HG03521 (cell line): ENCODE results near the gene CGB8.
"Not testable (repeated sequence)": the region's sequence is repeated elsewhere in the genome, so short reads cannot be mapped to it uniquely, and the experiment has no call there.

Experiments
- ATAC-seq: cut with Tn5 transposase; IDR thresholded peaks from one replicate; pipeline ENCODE4 v1.9.1; 2021; ENCODE audit warnings: mild to moderate bottlenecking, moderate library complexity; ENCODE audit not compliant: unreplicated experiment

CGB8 gene

GRCh38 chr19:49065905-49066512, 17.1 kb upstream of the CGB8 start:
- ATAC-seq: no peak

- ATAC-seq: no peak
These were observed 16.1 kb upstream of the CGB8 start, which contains the start of gene NTF4 for GRCh38 chr19:49064768-49065611. Gene NTF4 (minus strand): TSS chr19:49064818. CDS start chr19:49061997, 2,821 bp downstream.

- ATAC-seq: no peak
These were observed 15.2 kb upstream of the CGB8 start for GRCh38 chr19:49064029-49064629.

GRCh38 chr19:49061445-49061844, 12.5 kb upstream of the CGB8 start:
- no peak for ATAC-seq

GRCh38 chr19:49061000-49061399, 12.1 kb upstream of the CGB8 start:
- no peak for ATAC-seq

- no peak for ATAC-seq
These were observed 10.1 kb upstream of the CGB8 start for GRCh38 chr19:49059053-49059452.

- ATAC-seq: no peak
These were observed 9.7 kb upstream of the CGB8 start for GRCh38 chr19:49058562-49058961.

GRCh38 chr19:49057636-49058234, 8.8 kb upstream of the CGB8 start, which contains the start of gene CGB7:
Gene CGB7 (minus strand): TSS chr19:49057749. CDS start chr19:49055375, 2,374 bp downstream.
- ATAC-seq: no peak

GRCh38 chr19:49056902-49057596, 8.1 kb upstream of the CGB8 start:
- ATAC-seq: not testable (repeated sequence)

- ATAC-seq: no peak
These were observed 7.4 kb upstream of the CGB8 start for GRCh38 chr19:49056101-49056901.

- ATAC-seq: not testable (repeated sequence)
These were observed 1.6 kb upstream of the CGB8 start for GRCh38 chr19:49050376-49051033.

- ATAC-seq: not testable (repeated sequence)
These were observed 923 bp upstream of the CGB8 start for GRCh38 chr19:49049834-49050233.

GRCh38 chr19:49043548-49043947, 5.4 kb downstream of the CGB8 start, which contains the start of gene CGB5:
Gene CGB5 (plus strand): TSS chr19:49043848. CDS start chr19:49044210, 362 bp downstream.
- ATAC-seq: not testable (repeated sequence)

- ATAC-seq: not testable (repeated sequence)
These were observed 6.2 kb downstream of the CGB8 start for GRCh38 chr19:49042666-49043065.

GRCh38 chr19:49042177-49042576, 6.7 kb downstream of the CGB8 start:
- no peak for ATAC-seq

- ATAC-seq: not testable (repeated sequence)
These were observed 9.2 kb downstream of the CGB8 start for GRCh38 chr19:49039736-49040135.

- ATAC-seq: not testable (repeated sequence)
These were observed 10.2 kb downstream of the CGB8 start for GRCh38 chr19:49038557-49039276.

- not testable (repeated sequence) for ATAC-seq
These were observed 10.8 kb downstream of the CGB8 start for GRCh38 chr19:49038111-49038510.
